A549 (cell line): ENCODE measurements around the gene MRPL36.

Experiments used
- CTCF ChIP-seq: fragments of >200 bp; sonication (Bioruptor Twin); formaldehyde crosslinking; IDR thresholded peaks from 3 replicates; pipeline ENCODE4 v1.5.1; 2016
- FOSB ChIP-seq: fragments of 250-450 bp; sonication (Bioruptor Pico); IDR thresholded peaks from 2 replicates; pipeline ENCODE4 v1.5.0; 2020; ENCODE audit warnings: mild to moderate bottlenecking, moderate library complexity
- PHF8 ChIP-seq: fragments of 200-600 bp; sonication (generic); IDR thresholded peaks from 2 replicates; pipeline ENCODE4 v1.6.1; 2016; ENCODE audit warnings: low read depth, mild to moderate bottlenecking, antibody characterized with exemption, moderate library complexity, borderline replicate concordance
- POLR2A ChIP-seq: IDR thresholded peaks from 2 replicates; pipeline ENCODE4 v1.6.1; 2012; ENCODE audit warnings: mild to moderate bottlenecking, low read length
- POLR2AphosphoS2 ChIP-seq: conservative IDR thresholded peaks from 2 replicates; pipeline ENCODE4 v1.6.1; 2012; ENCODE audit warnings: low read length, improper control_type of control experiment, inconsistent platforms
- RAD21 ChIP-seq, 2 experiments: fragments of >200 bp in 1 of 2; sonication (Bioruptor Twin) in 1 of 2; formaldehyde crosslinking in 1 of 2; IDR thresholded peaks in 1 of 2; conservative IDR thresholded peaks in 1 of 2; 2 replicates in 1 of 2; 3 replicates in 1 of 2; pipeline ENCODE4 v1.6.1; 2012 to 2018; ENCODE audit warnings: inconsistent platforms in 1 of 2
- RARB ChIP-seq: fragments of 250-450 bp; sonication (Bioruptor Pico); IDR thresholded peaks from 2 replicates; pipeline ENCODE4 v1.8.0; 2021; ENCODE audit warnings: mild to moderate bottlenecking, moderate library complexity
- USF2 ChIP-seq: fragments of 450-650 bp; IDR thresholded peaks from 2 replicates; pipeline ENCODE4 v1.6.1; 2014; ENCODE audit warnings: antibody characterized with exemption

GRCh38 chr5:1785062-1785461, 14.6 kb downstream of the MRPL36 start:
- no peak for TF ChIP-seq PHF8
- no peak for TF ChIP-seq CTCF
- no peak for TF ChIP-seq USF2
- TF ChIP-seq POLR2A = no peak
- TF ChIP-seq RARB = no peak
- no peak for TF ChIP-seq FOSB
- no peak for TF ChIP-seq RAD21 (conservative IDR thresholded peaks at IDR 0.05 in 1 of 2, IDR thresholded peaks at IDR 0.05 in 1 of 2)
- TF ChIP-seq POLR2AphosphoS2 = no peak
